GM18517 (cell line): ENCODE data around the gene TMEM115.
"Not testable (repeated sequence)": the region's sequence is repeated elsewhere in the genome, so short reads cannot be mapped to it uniquely, and the experiment has no call there.

Experiments
- ATAC-seq: cut with Tn5 transposase; IDR thresholded peaks from one replicate; pipeline ENCODE4 v1.9.1; 2021; ENCODE audit warnings: mild to moderate bottlenecking, moderate library complexity; ENCODE audit not compliant: unreplicated experiment

TMEM115 gene

GRCh38 chr3:50319894-50320625 lies 39.3 kb downstream of the TMEM115 start:
- ATAC-seq = no peak

DNA sequence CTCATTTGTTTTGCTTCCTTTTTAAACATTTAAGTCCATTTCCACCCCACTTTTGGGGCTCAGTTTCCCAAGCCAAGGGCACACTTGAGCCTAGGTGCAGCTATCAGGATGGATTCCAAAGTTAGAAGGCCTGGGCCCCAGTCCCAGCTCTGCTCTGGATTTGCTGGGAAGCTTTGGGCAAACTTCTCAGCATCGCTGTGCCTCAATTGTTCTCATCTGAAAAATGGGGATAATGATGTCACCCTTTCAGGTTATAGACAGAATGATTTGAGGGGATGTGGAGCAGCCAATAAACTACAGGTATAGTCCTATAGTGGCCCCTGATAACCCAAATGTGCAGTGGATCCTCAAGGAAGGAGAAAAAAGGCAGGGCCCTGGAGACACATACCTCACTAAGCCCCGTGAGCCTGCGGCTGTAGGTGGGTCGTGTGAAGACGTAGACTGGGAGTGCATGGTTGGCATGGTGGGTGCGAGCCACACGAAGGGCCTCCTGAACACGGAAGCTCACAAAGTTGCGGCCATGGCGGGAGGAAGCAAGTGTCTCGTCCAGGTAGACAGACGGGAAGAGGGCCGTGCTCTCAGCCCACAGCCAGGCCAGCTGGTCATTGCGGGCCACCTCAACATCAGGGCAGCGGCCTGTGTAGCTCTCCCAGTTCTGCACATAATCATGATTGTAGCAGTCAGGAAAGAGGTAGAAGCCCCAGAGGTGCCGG lies 40.0 kb downstream of the TMEM115 start:
- no peak for ATAC-seq

DNA sequence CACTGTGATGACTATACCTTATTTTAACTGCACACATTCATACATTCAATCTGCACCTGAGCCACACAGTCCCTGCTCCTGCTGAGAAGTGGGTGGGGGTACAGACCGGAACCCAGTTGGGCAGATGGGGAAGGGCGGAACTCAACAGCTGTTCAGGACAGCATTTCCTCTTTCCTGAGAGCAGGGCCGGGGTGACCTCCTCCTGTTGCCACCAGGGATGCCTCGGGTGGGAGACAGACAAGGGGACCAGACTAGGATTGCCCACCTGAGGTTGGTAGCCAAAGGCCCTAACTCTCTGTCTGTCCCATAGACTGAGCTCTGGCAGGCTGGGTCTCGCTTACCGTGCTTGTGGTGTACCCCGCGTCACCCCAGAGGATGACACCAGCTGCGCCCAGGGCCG lies 40.7 kb downstream of the TMEM115 start:
- ATAC-seq = no peak

DNA sequence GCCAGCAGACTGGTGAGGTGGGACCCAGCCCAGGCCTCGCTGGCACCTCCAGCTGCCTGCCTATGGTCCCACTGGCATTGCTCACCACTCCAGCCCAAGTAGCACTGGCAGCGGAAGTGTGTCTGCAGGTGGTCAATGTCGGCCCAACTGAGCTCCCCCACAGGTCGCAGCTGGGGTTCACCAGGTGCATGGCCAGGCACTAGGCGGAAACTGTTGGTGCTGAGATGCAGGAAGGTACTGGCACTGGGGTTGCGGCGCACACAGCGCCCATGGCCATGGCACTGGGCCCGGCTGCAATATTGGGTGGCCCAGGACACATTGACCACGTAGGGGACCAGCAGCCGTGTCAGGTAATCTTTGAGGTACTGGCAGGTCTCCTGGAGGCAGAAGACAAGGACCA lies 41.2 kb downstream of the TMEM115 start:
- no peak for ATAC-seq

GRCh38 chr3:50317300-50317699 lies 42.0 kb downstream of the TMEM115 start:
- ATAC-seq = no peak

- ATAC-seq = no peak
Measured at GRCh38 chr3:50316657-50317242, 42.6 kb downstream of the TMEM115 start.

DNA sequence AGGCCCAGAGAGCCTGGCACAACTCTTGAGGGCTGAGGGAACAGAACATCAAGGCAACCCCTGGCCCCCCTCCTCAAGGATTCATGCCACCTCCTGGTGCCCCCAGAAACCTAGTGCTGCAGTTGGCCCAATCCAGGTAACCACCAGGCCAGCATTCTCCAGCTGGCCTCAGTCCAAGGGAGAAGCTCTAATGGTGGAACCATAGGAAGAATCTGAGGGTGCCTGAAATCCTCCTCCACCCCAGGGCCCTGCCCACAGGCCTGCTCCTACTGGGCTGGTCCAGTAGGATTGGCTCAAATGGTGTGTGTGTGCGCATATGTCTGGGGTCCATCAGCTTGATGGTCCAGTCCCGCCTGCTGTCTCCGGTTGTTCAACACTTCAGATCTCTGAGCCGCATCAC lies 44.5 kb downstream of the TMEM115 start:
- ATAC-seq = no peak

DNA sequence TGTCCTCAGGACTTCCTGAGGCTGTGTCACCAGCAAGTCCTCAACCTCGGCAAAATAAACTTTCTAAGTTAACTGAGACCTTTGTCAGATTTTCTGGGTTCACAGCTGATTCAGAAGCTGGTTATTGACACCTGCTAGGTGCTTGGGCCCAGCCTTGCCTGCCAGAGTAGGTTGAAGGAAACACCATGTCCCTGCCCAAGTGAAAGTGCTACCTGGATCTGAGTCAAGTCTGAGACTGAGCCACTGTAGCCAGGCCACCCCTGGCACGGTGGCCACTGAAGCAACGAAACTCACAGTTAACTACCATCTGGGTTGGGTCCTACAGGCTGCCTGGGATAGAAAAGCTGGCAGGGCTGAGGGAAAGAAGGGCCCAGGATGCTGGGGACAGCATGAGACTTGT lies 45.0 kb downstream of the TMEM115 start:
- no peak for ATAC-seq

GRCh38 chr3:50312041-50312440 lies 47.3 kb downstream of the TMEM115 start:
- not testable (repeated sequence) for ATAC-seq
